ENCODE results near the gene CACNA1A.

Gene CACNA1A

DNA sequence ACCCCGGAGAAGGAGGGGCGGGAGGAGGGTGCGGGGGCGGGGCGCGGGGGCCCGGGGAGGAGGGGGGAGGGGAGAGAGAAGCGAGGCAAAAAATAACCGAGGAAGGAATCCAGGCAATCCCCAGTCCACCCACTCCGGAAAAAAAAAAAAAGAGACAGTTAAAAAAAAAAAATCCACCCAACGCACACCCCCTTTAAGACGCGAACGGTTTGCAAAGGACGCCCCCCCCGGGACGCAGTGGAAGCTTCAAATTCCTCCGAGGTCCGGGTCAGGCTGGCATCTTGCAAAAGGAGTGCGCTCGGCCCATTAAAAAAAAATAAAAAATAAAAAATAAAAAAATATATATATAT, at the start of gene CACNA1A:
TSS of gene CACNA1A (minus strand) at position 9 of the 350 bp plus-strand sequence. CDS start 255 bp downstream, outside the sequence.
- no peak for DNase-seq (ENCODE audit: low read depth)
- H3K4me3 ChIP-seq (ENCODE audit: control insufficient read depth, low read depth, low read length): no peak within 1 kb of the TSS
- TF ChIP-seq, protein P1, sequence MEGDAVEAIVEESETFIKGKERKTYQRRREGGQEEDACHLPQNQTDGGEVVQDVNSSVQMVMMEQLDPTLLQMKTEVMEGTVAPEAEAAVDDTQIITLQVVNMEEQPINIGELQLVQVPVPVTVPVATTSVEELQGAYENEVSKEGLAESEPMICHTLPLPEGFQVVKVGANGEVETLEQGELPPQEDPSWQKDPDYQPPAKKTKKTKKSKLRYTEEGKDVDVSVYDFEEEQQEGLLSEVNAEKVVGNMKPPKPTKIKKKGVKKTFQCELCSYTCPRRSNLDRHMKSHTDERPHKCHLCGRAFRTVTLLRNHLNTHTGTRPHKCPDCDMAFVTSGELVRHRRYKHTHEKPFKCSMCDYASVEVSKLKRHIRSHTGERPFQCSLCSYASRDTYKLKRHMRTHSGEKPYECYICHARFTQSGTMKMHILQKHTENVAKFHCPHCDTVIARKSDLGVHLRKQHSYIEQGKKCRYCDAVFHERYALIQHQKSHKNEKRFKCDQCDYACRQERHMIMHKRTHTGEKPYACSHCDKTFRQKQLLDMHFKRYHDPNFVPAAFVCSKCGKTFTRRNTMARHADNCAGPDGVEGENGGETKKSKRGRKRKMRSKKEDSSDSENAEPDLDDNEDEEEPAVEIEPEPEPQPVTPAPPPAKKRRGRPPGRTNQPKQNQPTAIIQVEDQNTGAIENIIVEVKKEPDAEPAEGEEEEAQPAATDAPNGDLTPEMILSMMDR (conservative IDR thresholded peaks at IDR 0.05; ENCODE audit: control insufficient read depth, insufficient read depth, low read depth, low read length): no peak

DNA sequence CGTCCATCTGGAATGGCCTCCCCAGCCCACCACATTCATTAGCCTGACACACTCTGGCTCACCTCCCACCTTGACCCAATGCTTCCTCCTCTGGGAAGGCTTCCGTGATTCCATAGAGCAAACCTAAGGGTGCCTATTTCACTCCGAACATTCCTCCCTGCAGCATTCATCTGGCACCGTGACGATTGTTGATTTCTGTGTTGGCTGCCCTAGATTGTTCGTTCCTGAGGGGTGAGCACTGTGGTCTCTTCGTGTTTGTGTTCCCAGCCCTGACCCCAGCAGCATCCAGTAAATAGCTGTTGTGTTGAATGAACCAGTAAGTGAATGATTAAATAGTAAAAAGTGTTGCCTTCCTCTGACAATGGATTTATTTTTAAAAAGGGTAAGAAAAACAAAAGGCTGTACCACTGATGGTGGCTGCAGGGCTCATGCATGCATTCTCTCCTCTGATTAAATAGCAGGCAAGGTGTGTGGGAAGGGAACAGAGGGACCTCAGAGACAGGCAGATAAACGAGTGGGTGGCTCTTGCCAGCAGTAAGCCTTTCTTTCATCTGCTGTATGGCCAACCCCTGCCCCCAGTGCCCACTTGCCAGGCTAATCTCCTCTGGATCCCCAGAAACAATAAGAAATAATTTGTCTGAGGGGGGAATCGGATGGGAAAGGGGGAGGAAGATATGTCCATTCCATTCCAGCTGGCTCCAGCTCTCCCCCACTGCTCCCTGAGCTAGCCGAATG, 48.4 kb upstream of the CACNA1A start:
- TF ChIP-seq, protein P1 (conservative IDR thresholded peaks at IDR 0.05; ENCODE audit: control insufficient read depth, insufficient read depth, low read depth, low read length): no peak
- no peak for DNase-seq (ENCODE audit: low read depth)
- H3K4me3 ChIP-seq (ENCODE audit: control insufficient read depth, low read depth, low read length): no peak overlapping the region

DNA sequence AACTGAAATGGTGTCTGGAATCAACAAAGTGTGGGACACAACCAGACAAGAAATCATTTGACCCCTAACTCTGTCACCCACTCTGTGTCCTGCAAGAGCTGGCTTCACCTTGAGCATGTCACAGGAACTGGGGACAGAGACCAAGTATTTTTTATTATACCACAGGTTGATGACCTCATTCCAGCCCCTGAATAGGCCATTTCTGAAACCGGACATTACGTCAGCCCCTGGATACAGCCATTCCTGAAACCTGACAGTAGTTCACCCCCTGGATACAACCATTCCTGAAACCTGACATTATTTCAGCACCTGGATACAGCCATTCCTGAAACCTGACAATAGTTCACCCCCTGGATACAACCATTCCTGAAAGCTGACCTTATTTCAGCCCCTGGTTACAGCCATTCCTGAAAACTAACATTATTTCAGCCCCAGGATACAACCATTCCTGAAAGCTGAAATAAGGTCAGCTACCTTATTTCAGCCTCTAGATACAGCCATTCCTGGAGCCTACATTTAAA, 47.7 kb upstream of the CACNA1A start:
- TF ChIP-seq, protein P1 (conservative IDR thresholded peaks at IDR 0.05; ENCODE audit: control insufficient read depth, insufficient read depth, low read depth, low read length): no peak
- H3K4me3 ChIP-seq (ENCODE audit: control insufficient read depth, low read depth, low read length): no peak overlapping the region
- no peak for DNase-seq (ENCODE audit: low read depth)

DNA sequence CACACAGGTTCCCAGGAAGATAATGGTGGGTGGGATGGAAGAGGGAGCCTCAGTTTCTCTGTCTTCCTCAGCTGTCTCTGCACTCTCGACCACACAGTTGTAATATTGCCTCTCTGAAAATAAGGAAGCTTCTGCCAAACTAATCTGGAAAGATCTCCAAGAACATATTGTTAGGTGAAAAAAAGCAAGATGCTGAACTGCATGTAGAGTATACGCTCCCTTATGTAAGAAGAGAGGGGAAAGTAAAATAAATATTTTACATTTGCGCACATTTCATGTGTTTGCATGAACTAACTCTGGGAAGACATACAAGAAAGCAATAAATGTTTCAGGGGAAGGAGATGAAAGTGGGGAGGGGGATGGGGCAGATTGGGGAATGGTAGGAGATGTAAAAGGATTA, 41.9 kb upstream of the CACNA1A start:
- no peak for DNase-seq (ENCODE audit: low read depth)
- H3K4me3 ChIP-seq (ENCODE audit: control insufficient read depth, low read depth, low read length): no peak overlapping the region
- TF ChIP-seq, protein P1 (conservative IDR thresholded peaks at IDR 0.05; ENCODE audit: control insufficient read depth, insufficient read depth, low read depth, low read length): no peak

DNA sequence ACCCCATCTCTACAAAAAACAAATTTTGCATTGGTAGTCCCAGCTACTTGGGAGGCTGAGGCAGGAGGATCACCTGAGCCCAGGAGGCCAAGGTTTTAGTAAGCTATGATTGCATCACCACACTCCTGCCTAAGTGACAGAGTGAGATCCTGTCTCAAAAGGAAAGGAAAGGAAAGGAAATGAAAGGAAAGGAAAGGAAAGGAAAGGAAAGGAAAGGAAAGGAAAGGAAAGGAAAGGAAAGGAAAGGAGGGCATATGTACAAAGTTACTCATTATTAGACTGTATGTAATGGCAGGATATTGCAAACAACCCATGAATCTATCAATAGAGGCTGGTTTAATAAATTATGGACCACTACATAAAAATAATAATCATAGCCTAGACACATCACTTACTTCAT, 40.8 kb upstream of the CACNA1A start:
- no peak overlapping the region for H3K4me3 ChIP-seq (ENCODE audit: control insufficient read depth, low read depth, low read length)
- TF ChIP-seq, protein P1 (conservative IDR thresholded peaks at IDR 0.05; ENCODE audit: control insufficient read depth, insufficient read depth, low read depth, low read length): no peak
- no peak for DNase-seq (ENCODE audit: low read depth)

DNA sequence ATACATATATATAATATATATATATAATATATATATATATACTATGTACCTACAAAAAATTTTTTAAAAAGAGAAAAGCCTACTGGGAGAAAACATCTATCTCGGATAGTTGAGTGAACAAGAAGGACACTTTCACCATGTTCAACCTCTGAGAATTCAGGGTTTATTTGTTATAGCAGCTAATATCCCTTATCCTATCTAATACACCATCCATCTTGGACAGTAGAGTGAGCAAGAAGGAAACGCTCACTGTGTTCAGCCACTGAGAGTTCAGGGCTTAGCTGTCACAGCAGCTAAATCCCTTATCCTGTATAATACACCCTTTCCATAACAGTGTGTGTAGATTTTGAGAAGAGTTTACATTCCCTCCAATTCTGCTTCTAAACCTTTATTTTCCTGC, 38.1 kb upstream of the CACNA1A start:
- TF ChIP-seq, protein P1 (conservative IDR thresholded peaks at IDR 0.05; ENCODE audit: control insufficient read depth, insufficient read depth, low read depth, low read length): no peak
- DNase-seq (ENCODE audit: low read depth): no peak
- no peak overlapping the region for H3K4me3 ChIP-seq (ENCODE audit: control insufficient read depth, low read depth, low read length)
